T-cell (primary cell): ENCODE data around the gene DOCK4. TPM values are rescaled to one million over a fixed set of nuclear protein-coding genes. Genes with fewer than 3 reads are reported as not detected.
"Not testable (repeated sequence)": the region's sequence is repeated elsewhere in the genome, so short reads cannot be mapped to it uniquely, and the experiment has no call there.

Source experiments
- ATAC-seq, 4 experiments: fragments of 200-7000 bp in 3 of 4; fragments of 150-1000 bp in 1 of 4; cut with Tn5 transposase; replicated peaks in 1 of 4; 1 replicate in 3 of 4; 2 replicates in 1 of 4; pipeline ENCODE4 v1.10.0; 2021; ENCODE audit warnings: moderate library complexity in 3 of 4, mild to moderate bottlenecking in 2 of 4, moderate number of reproducible peaks in 1 of 4
- CTCF ChIA-PET, 2 donors: fragments of 300-600 bp; sonication (Branson Sonifier 250); formaldehyde crosslinking; loops; one replicate each; lab custom pipeline; 2022; ENCODE audit warnings: antibody characterized with exemption in 2 of 2; lab: Charles Lee
- POLR2A ChIA-PET, 2 donors: fragments of 300-600 bp; sonication (Branson Sonifier 250); formaldehyde crosslinking; loops; one replicate each; lab custom pipeline; 2022; ENCODE audit warnings: antibody characterized with exemption in 2 of 2; lab: Charles Lee
- DNase-seq, 35 experiments: peaks; one replicate each; pipeline versions ENCODE4 v3.0.0 to v3.0.0-alpha.2; 2013 to 2023
- H3K27ac ChIP-seq: one replicate; pipeline ENCODE4 v1.5.1; 2013; ENCODE audit warnings: low read length
- H3K27me3 ChIP-seq, 2 experiments: replicated peaks in 1 of 2; 1 replicate in 1 of 2; 2 replicates in 1 of 2; pipeline versions ENCODE4 v1.6.1 to v1.7.0; 2013; ENCODE audit warnings: low read length in 1 of 2, mixed read lengths in 1 of 2; ENCODE audit not compliant: control insufficient read depth in 2 of 2, insufficient read depth in 2 of 2; ENCODE audit errors: extremely low read depth in 1 of 2
- H3K36me3 ChIP-seq, 2 donors: 1 replicate in 1 of 2; 2 replicates in 1 of 2; pipeline versions ENCODE4 v1.6.1 to v1.7.0; 2013; ENCODE audit warnings: low read length in 1 of 2; ENCODE audit not compliant: control insufficient read depth in 2 of 2, insufficient read depth in 1 of 2; ENCODE audit errors: extremely low read depth in 1 of 2
- H3K4me1 ChIP-seq, 2 experiments: 1 replicate in 1 of 2; 2 replicates in 1 of 2; pipeline versions ENCODE4 v1.6.1 to v1.7.0; 2013; ENCODE audit warnings: low read length in 2 of 2, mixed read lengths in 1 of 2; ENCODE audit not compliant: insufficient read depth in 2 of 2, control insufficient read depth in 1 of 2; ENCODE audit errors: extremely low read depth in 1 of 2
- H3K4me3 ChIP-seq, 2 donors: 1 replicate in 1 of 2; 2 replicates in 1 of 2; pipeline versions ENCODE4 v1.5.1 to v1.7.0; 2013; ENCODE audit warnings: mild to moderate bottlenecking in 2 of 2, low read length in 1 of 2, moderate library complexity in 1 of 2; ENCODE audit not compliant: control insufficient read depth in 1 of 2; ENCODE audit errors: extremely low read depth in 1 of 2
- H3K9me3 ChIP-seq: 2 replicates; pipeline ENCODE4 v1.7.0; 2013
- H3K27ac Mint-ChIP-seq, 2 donors: one replicate each; pipeline ENCODE4 v1.8.0; 2020 to 2021; ENCODE audit warnings: mild to moderate bottlenecking in 2 of 2, mixed read lengths in 2 of 2
- H3K27me3 Mint-ChIP-seq, 2 donors: one replicate each; pipeline ENCODE4 v1.8.0; 2021 to 2022; ENCODE audit warnings: mixed read lengths in 2 of 2
- H3K36me3 Mint-ChIP-seq: one replicate; pipeline ENCODE4 v1.8.0; 2021; ENCODE audit warnings: mixed read lengths
- H3K4me1 Mint-ChIP-seq, 3 donors: one replicate each; pipeline ENCODE4 v1.8.0; 2020 to 2022; ENCODE audit warnings: mixed read lengths in 3 of 3, mild to moderate bottlenecking in 1 of 3
- H3K4me3 Mint-ChIP-seq, 3 donors: one replicate each; pipeline ENCODE4 v1.8.0; 2020 to 2022; ENCODE audit warnings: mild to moderate bottlenecking in 3 of 3, mixed read lengths in 3 of 3, moderate library complexity in 3 of 3
- H3K9me3 Mint-ChIP-seq, 3 donors: one replicate each; pipeline ENCODE4 v1.8.0; 2020 to 2022; ENCODE audit warnings: mixed read lengths in 3 of 3
- WGBS: methylation state at CpG from one replicate; pipeline ENCODE4 v1.1.5; 2013; ENCODE audit warnings: missing lambda C conversion rate; ENCODE audit not compliant: insufficient coverage; 5-methylcytosine and 5-hydroxymethylcytosine counted together
- total RNA-seq, 35 experiments: library from RNA in 6 of 35; stranded (reverse) in 6 of 35; fragments of 120-200 nt in 1 of 35; gene quantifications; one replicate each; pipeline versions ENCODE4 v1.2.1 to v1.2.4 and lab custom pipeline; 2013 to 2026

The DOCK4 gene
- total RNA-seq, 5 donors from 2014 or later (not counting 1 experiment from before 2014, with no cell fraction given), result 0.35 to 1.4 (median 0.85) TPM

- Mint-ChIP-seq H3K4me3 (no peak overlapping the region), H3K9me3 (no peaks in the 10 kb centered on the region), H3K27me3 (peaks cover 10 to 12% of the 10 kb centered on the region in 2 donors), H3K36me3 (no peaks in the 10 kb centered on the region), H3K4me1 (no peaks in the 10 kb centered on the region), H3K27ac (no peak overlapping the region)
- Histone ChIP-seq H3K9me3 (no peaks in the 10 kb centered on the region), H3K4me3 (no peak overlapping the region), H3K36me3 (no peaks in the 10 kb centered on the region), H3K4me1 (no peaks in the 10 kb centered on the region), H3K27me3 (peaks cover 0 to 6% of the 10 kb centered on the region in 2 experiments), H3K27ac (no peak overlapping the region)
- no peak for ATAC-seq
- no peak for DNase-seq
- ChIA-PET POLR2A (no interaction called here), CTCF (no interaction called here)
- no CpG with 5 or more reads among the region's 1 CpG for WGBS
These were observed 285.9 kb downstream of the DOCK4 start for GRCh38 chr7:111920329-111920728.

GRCh38 chr7:111919631-111920179 lies 286.5 kb downstream of the DOCK4 start:
- no peak overlapping the region for H3K4me3 Mint-ChIP-seq
- no peaks in the 10 kb centered on the region for H3K4me1 Mint-ChIP-seq
- no peaks in the 10 kb centered on the region for H3K9me3 ChIP-seq
- ATAC-seq (no peak), DNase-seq (no peak)
- H3K27ac ChIP-seq, result no peak overlapping the region
- ChIA-PET CTCF (no interaction called here), POLR2A (no interaction called here)
- no peaks in the 10 kb centered on the region for H3K4me1 ChIP-seq
- H3K27me3 Mint-ChIP-seq, result peaks cover 10 to 12% of the 10 kb centered on the region in 2 donors
- H3K27ac Mint-ChIP-seq, result no peak overlapping the region
- no peaks in the 10 kb centered on the region for H3K9me3 Mint-ChIP-seq
- peaks cover 0 to 6% of the 10 kb centered on the region in 2 experiments for H3K27me3 ChIP-seq
- no CpG with 5 or more reads among the region's 5 CpGs for WGBS
- no peaks in the 10 kb centered on the region for H3K36me3 Mint-ChIP-seq
- no peaks in the 10 kb centered on the region for H3K36me3 ChIP-seq
- no peak overlapping the region for H3K4me3 ChIP-seq

- CTCF ChIA-PET, result no interaction called here
- DNase-seq, result no peak
- Histone ChIP-seq H3K27me3 (peaks cover 0 to 6% of the 10 kb centered on the region in 2 experiments), H3K36me3 (no peaks in the 10 kb centered on the region), H3K4me1 (no peaks in the 10 kb centered on the region), H3K27ac (no peak overlapping the region), H3K4me3 (no peak overlapping the region), H3K9me3 (no peaks in the 10 kb centered on the region)
- no peaks in the 10 kb centered on the region for H3K36me3 Mint-ChIP-seq
- H3K27me3 Mint-ChIP-seq, result peaks cover 10 to 16% of the 10 kb centered on the region in 2 donors
- H3K4me3 Mint-ChIP-seq, result no peak overlapping the region
- WGBS, result 94% methylated on average over 2 of the region's 2 CpGs
- no peaks in the 10 kb centered on the region for H3K9me3 Mint-ChIP-seq
- no peak overlapping the region for H3K27ac Mint-ChIP-seq
- no peaks in the 10 kb centered on the region for H3K4me1 Mint-ChIP-seq
- no peak for ATAC-seq
- POLR2A ChIA-PET, result no interaction called here
These were observed 287.0 kb downstream of the DOCK4 start for GRCh38 chr7:111919164-111919563.

- no peaks in the 10 kb centered on the region for H3K9me3 Mint-ChIP-seq
- Histone ChIP-seq H3K27ac (no peak overlapping the region), H3K27me3 (peaks cover 0 to 6% of the 10 kb centered on the region in 2 experiments), H3K4me1 (no peaks in the 10 kb centered on the region), H3K36me3 (no peaks in the 10 kb centered on the region), H3K9me3 (no peaks in the 10 kb centered on the region), H3K4me3 (no peak overlapping the region)
- no peak overlapping the region for H3K27ac Mint-ChIP-seq
- WGBS, result 80% methylated on average over 3 of the region's 4 CpGs
- H3K36me3 Mint-ChIP-seq, result no peaks in the 10 kb centered on the region
- ChIA-PET CTCF (no interaction called here), POLR2A (no interaction called here)
- H3K4me1 Mint-ChIP-seq, result no peaks in the 10 kb centered on the region
- no peak overlapping the region for H3K4me3 Mint-ChIP-seq
- peaks cover 10 to 16% of the 10 kb centered on the region in 2 donors for H3K27me3 Mint-ChIP-seq
- ATAC-seq (no peak), DNase-seq (no peak)
These were observed 287.7 kb downstream of the DOCK4 start for GRCh38 chr7:111918461-111918860.

- DNase-seq, H3K27ac Mint-ChIP-seq, ATAC-seq, H3K9me3 ChIP-seq, H3K9me3 Mint-ChIP-seq, H3K36me3 ChIP-seq, H3K36me3 Mint-ChIP-seq, H3K4me3 Mint-ChIP-seq, H3K27ac ChIP-seq, CTCF ChIA-PET, H3K4me1 Mint-ChIP-seq, H3K27me3 ChIP-seq, H3K4me1 ChIP-seq, H3K4me3 ChIP-seq, POLR2A ChIA-PET: not testable (repeated sequence)
- peaks cover 10 to 16% of the 10 kb centered on the region in 2 donors for H3K27me3 Mint-ChIP-seq
- WGBS, result 80% methylated on average over 2 of the region's 11 CpGs
These were observed 288.8 kb downstream of the DOCK4 start for GRCh38 chr7:111917404-111917803.

- Mint-ChIP-seq H3K27me3 (peaks cover 10 to 12% of the 10 kb centered on the region in 2 donors), H3K27ac (no peak overlapping the region), H3K9me3 (no peaks in the 10 kb centered on the region), H3K36me3 (no peaks in the 10 kb centered on the region), H3K4me3 (no peak overlapping the region), H3K4me1 (no peaks in the 10 kb centered on the region)
- no peak for DNase-seq
- Histone ChIP-seq H3K27ac (no peak overlapping the region), H3K4me1 (no peaks in the 10 kb centered on the region), H3K4me3 (no peak overlapping the region), H3K9me3 (no peaks in the 10 kb centered on the region), H3K27me3 (peaks cover 0 to 6% of the 10 kb centered on the region in 2 experiments), H3K36me3 (no peaks in the 10 kb centered on the region)
- ChIA-PET POLR2A (no interaction called here), CTCF (no interaction called here)
- WGBS, result 58% methylated on average over 3 of the region's 3 CpGs
- no peak for ATAC-seq
These were observed 291.9 kb downstream of the DOCK4 start for GRCh38 chr7:111914291-111914690.
